Activated B cell treated with CpG ODN at 0.5 μM for 24 hours (primary cell): ENCODE measurements around the gene MED12L. TPM values are rescaled to one million over a fixed set of nuclear protein-coding genes. Genes with fewer than 3 reads are reported as not detected.

ENCODE experiments used
- ATAC-seq: fragments of 200-7000 bp; cut with Tn5 transposase; one replicate; pipeline ENCODE4 v1.10.0; 2021; ENCODE audit warnings: low read depth, mild to moderate bottlenecking, moderate library complexity
- CTCF ChIA-PET: fragments of 350-600 bp; sonication (Branson Sonifier 250); formaldehyde crosslinking; loops from one replicate; lab custom pipeline; 2021; ENCODE audit warnings: antibody characterized with exemption; lab: Charles Lee
- POLR2A ChIA-PET: fragments of 350-600 bp; sonication (Branson Sonifier 250); formaldehyde crosslinking; loops from one replicate; lab custom pipeline; 2021; ENCODE audit warnings: antibody characterized with exemption; lab: Charles Lee
- DNase-seq: peaks from one replicate; pipeline ENCODE4 v3.0.0; 2022
- H3K27ac Mint-ChIP-seq: one replicate; pipeline ENCODE4 v1.8.0; 2020; ENCODE audit warnings: mixed read lengths
- H3K27me3 Mint-ChIP-seq: one replicate; pipeline ENCODE4 v1.8.0; 2021; ENCODE audit warnings: mixed read lengths
- H3K36me3 Mint-ChIP-seq: one replicate; pipeline ENCODE4 v1.8.0; 2021; ENCODE audit warnings: low read depth, mixed read lengths
- H3K4me1 Mint-ChIP-seq: one replicate; pipeline ENCODE4 v1.8.0; 2021; ENCODE audit warnings: mixed read lengths
- H3K4me3 Mint-ChIP-seq: one replicate; pipeline ENCODE4 v1.8.0; 2020; ENCODE audit warnings: mild to moderate bottlenecking, mixed read lengths
- H3K9me3 Mint-ChIP-seq: one replicate; pipeline ENCODE4 v1.8.0; 2020; ENCODE audit warnings: mixed read lengths
- intact Hi-C: fragments of 100-400 bp; cut with micrococcal nuclease; formaldehyde crosslinking; loops from one replicate; pipeline ENCODE4 v1.15.1; 2024
- total RNA-seq: library from RNA; stranded (reverse); gene quantifications from 2 replicates; pipeline ENCODE4 v1.2.3, GENCODE V29; 2022
- TF ChIP-seq, protein P1 (sequence below): fragments of 200-600 bp; IDR thresholded peaks from one replicate; pipeline ENCODE4 v1.8.0; 2022; ENCODE audit warnings: antibody characterized with exemption, mild to moderate bottlenecking

MED12L gene
- total RNA-seq, 1 donor from 2014 or later = 1.5 TPM

DNA sequence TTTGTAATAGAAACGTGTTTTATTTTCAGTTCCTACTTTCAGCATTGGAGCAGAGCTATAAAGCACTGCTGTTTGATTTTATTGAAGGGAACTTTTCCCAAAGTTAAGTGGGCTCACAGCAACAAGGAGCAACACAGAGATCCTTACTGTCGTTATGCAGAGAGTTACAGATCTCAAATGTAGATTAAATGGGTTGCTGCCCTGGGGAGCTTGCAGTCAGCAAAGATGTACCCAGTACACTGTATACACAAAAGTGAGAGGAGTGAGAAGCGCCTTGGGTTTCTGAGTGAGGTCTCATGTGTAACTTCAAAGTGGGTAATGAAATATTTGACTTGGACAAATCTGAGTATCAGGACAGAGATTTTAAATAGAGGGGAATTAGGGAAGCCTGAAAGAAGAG, 47.7 kb downstream of the MED12L start:
- peaks cover 17% of the 10 kb centered on the region for H3K27me3 Mint-ChIP-seq
- TF ChIP-seq, protein P1, sequence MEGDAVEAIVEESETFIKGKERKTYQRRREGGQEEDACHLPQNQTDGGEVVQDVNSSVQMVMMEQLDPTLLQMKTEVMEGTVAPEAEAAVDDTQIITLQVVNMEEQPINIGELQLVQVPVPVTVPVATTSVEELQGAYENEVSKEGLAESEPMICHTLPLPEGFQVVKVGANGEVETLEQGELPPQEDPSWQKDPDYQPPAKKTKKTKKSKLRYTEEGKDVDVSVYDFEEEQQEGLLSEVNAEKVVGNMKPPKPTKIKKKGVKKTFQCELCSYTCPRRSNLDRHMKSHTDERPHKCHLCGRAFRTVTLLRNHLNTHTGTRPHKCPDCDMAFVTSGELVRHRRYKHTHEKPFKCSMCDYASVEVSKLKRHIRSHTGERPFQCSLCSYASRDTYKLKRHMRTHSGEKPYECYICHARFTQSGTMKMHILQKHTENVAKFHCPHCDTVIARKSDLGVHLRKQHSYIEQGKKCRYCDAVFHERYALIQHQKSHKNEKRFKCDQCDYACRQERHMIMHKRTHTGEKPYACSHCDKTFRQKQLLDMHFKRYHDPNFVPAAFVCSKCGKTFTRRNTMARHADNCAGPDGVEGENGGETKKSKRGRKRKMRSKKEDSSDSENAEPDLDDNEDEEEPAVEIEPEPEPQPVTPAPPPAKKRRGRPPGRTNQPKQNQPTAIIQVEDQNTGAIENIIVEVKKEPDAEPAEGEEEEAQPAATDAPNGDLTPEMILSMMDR = no peak
- DNase-seq (no peak), ATAC-seq (no peak)
- no peak overlapping the region for H3K4me3 Mint-ChIP-seq
- ChIA-PET POLR2A (no interaction called here), CTCF (no interaction called here)
- no peaks in the 10 kb centered on the region for H3K9me3 Mint-ChIP-seq
- H3K36me3 Mint-ChIP-seq = no peaks in the 10 kb centered on the region
- H3K4me1 Mint-ChIP-seq = peaks cover 14% of the 10 kb centered on the region
- no peak overlapping the region for H3K27ac Mint-ChIP-seq
- intact Hi-C loops = no loop called here

DNA sequence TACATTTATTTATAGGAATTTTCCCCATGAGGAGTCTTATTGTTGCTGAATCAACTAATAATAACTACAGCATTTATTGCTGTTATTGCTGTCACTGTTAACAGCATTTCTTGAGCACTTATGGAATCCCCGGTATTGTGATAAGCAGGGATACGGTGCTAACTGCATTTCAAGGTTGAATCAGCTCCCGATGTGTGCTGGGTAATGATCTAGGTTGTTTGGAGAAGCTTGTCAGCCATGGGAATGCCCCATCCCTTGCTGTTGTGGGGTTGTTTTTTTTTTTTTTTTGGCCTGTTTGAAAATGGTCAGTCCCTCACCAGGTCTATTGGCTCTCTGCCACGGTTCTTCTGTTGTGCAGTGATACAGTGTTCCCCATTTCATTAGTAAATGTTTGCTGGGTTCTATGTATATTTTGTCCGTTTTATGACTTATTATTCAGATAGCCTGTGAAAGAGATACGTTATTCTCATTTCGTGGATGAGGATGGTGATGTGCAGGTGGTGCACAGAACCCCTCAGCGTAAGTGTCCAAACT, 48.5 kb downstream of the MED12L start:
- no peak overlapping the region for H3K27ac Mint-ChIP-seq
- peaks cover 17% of the 10 kb centered on the region for H3K27me3 Mint-ChIP-seq
- ChIA-PET CTCF (no interaction called here), POLR2A (no interaction called here)
- no peak overlapping the region for H3K4me3 Mint-ChIP-seq
- H3K4me1 Mint-ChIP-seq = peaks cover 14% of the 10 kb centered on the region
- intact Hi-C loops = no loop called here
- no peaks in the 10 kb centered on the region for H3K9me3 Mint-ChIP-seq
- H3K36me3 Mint-ChIP-seq = no peaks in the 10 kb centered on the region
- no peak for ATAC-seq
- TF ChIP-seq, protein P1 = no peak
- DNase-seq = no peak

DNA sequence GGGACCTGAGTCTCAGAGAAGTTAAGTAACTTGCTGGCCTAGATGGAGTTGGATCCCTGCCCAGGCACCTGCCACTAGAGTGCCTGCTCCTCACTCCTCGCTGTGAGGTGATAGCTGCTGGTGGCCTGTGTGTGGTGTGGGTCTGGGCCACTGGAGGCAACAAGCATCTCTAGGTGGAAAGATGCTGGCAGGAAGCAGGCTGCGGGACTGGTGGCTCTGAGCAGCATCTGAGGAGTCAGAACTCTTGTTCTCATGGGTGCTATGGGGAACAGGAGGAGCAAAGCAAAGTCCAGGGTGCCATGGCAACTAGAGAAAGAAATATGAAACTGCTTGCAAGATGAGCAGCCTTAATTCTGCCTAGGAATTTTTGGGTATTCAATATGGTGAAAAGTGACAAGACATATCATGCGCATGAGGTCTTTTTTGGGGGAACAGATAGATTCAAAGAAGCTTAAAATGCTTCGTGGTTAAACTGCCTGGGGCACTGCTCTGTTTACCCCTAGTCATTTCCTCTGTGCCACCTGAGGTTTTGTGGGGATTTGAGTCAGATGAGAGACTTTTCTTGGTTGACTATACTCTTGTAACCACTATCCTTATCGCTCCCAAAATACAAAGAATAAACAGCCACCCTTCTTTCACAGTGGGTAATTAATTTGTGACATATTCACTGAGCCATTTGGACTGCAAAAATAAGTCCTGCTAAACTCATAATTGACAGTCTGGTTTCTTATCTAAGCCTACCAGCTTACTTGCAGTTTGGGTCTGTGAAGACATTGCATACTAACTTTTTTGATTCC, 50.3 kb downstream of the MED12L start:
- CTCF ChIA-PET = no interaction called here
- no peak for DNase-seq
- no peak for ATAC-seq

DNA sequence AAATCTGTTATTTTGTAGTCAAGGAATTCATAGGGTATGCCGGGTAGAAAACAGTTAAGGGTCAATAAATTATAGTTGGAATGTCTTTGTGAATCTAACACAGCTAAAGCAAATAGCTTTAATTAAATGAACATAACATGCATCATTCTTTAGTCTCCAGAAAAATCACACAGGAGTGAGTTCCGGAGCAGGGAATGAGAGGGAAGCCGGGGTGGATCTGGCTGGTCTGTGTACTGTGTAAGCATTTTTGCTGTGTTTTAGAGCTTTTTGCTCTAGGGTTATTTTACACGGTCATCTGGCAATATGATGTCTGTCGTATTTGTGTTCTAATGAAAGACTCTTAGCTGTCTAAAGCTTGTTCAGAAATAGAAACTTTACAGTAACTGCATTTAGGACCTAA, 57.5 kb downstream of the MED12L start:
- TF ChIP-seq, protein P1 = no peak
- H3K4me3 Mint-ChIP-seq = no peak overlapping the region
- ChIA-PET POLR2A (interaction anchor here (0.7 kb wide), 1 partner anchor 57 kb away, joined by 4 read pairs; no protein-coding TSS in a partner anchor), CTCF (interaction anchor here (1.0 to 4.6 kb wide), 3 partner anchors 9 to 217 kb away, joined by 3 to 17 read pairs (median 3); partner anchors contain the start of gene MED12L)
- H3K27me3 Mint-ChIP-seq = peaks cover 3% of the 10 kb centered on the region
- no peaks in the 10 kb centered on the region for H3K36me3 Mint-ChIP-seq
- H3K4me1 Mint-ChIP-seq = peaks cover 4% of the 10 kb centered on the region
- ATAC-seq = no peak
- intact Hi-C loops = loop anchor here (10.0 kb wide), 1 partner anchor 1178 kb away; no protein-coding TSS in a partner anchor
- no peak overlapping the region for H3K27ac Mint-ChIP-seq
- H3K9me3 Mint-ChIP-seq = no peaks in the 10 kb centered on the region
- DNase-seq = no peak

More for the DNA sequence above, 50.3 kb downstream of the MED12L start:
- H3K9me3 Mint-ChIP-seq = no peaks in the 10 kb centered on the region
- H3K27ac Mint-ChIP-seq = no peak overlapping the region
- H3K36me3 Mint-ChIP-seq = no peaks in the 10 kb centered on the region
- intact Hi-C loops = no loop called here
- no peak overlapping the region for H3K4me3 Mint-ChIP-seq
- POLR2A ChIA-PET = interaction anchor here (0.6 kb wide), 1 partner anchor 612 kb away, joined by 3 read pairs; no protein-coding TSS in a partner anchor
- peaks cover 15% of the 10 kb centered on the region for H3K27me3 Mint-ChIP-seq
- H3K4me1 Mint-ChIP-seq = peaks cover 14% of the 10 kb centered on the region
- TF ChIP-seq, protein P1 = no peak

DNA sequence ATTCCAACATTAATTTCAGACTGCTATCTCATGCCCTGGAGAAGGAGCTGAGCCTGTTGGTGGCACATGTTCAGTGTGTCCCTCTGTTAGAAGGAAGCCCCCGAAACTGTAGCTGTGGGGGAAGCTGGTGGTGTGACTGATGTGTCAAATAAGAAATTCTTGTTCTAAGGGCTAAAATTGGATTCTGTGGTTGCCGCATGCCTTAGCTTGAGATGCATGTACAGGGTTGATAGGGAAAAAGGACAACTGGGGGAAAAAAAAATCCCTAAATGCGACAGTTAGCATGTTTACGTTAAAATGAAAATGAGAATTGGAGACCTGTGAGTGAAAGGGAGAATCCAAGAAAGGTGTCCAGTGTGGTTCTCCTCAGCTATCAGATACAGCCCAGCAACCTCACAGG, 58.6 kb downstream of the MED12L start:
- POLR2A ChIA-PET = no interaction called here
- CTCF ChIA-PET = interaction anchor here (4.6 kb wide), 1 partner anchor 218 kb away, joined by 17 read pairs; no protein-coding TSS in a partner anchor
- TF ChIP-seq, protein P1 = no peak
- ATAC-seq (no peak), DNase-seq (no peak)
- intact Hi-C loops = loop anchor here (10.0 kb wide), 1 partner anchor 1179 kb away; no protein-coding TSS in a partner anchor
- no peak overlapping the region for H3K4me3 Mint-ChIP-seq
- H3K4me1 Mint-ChIP-seq = peaks cover 4% of the 10 kb centered on the region
- H3K27ac Mint-ChIP-seq = no peak overlapping the region
- H3K27me3 Mint-ChIP-seq = peaks cover 3% of the 10 kb centered on the region
- H3K36me3 Mint-ChIP-seq = no peaks in the 10 kb centered on the region
- H3K9me3 Mint-ChIP-seq = no peaks in the 10 kb centered on the region
